Stimulated activated CD8-positive, alpha-beta memory T cell treated with anti-CD3 and anti-CD28 coated beads, Interleukin-7, amount 100 ng/mL, for 4 hours (primary cell): ENCODE results near the gene MYO5A.
"Not testable (repeated sequence)": the region's sequence is repeated elsewhere in the genome, so short reads cannot be mapped to it uniquely, and the experiment has no call there.

Source experiments
- DNase-seq, 2 donors: peaks; one replicate each; pipeline ENCODE4 v3.0.0-alpha.2; 2020; ENCODE audit warnings: low read depth in 2 of 2

The MYO5A gene

DNA sequence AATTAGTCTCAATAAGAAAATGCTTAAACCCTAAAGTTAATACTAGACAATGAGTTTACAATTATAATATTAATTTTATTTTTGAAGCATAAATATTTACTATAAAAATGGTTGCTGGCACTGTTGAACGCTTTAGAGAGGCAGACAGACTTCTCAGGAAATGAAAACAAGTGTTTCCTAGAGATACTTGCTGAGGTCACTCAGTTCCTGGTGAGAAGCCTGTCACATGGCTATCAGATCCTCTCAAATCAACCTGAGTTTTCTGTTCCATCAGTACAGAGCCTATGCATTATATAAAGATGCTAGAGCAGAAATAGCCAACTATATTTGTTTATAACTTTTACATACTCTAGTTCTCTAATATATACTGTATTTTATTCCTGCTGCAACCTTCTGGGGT, 109.2 kb downstream of the MYO5A start:
- DNase-seq = no peak

DNA sequence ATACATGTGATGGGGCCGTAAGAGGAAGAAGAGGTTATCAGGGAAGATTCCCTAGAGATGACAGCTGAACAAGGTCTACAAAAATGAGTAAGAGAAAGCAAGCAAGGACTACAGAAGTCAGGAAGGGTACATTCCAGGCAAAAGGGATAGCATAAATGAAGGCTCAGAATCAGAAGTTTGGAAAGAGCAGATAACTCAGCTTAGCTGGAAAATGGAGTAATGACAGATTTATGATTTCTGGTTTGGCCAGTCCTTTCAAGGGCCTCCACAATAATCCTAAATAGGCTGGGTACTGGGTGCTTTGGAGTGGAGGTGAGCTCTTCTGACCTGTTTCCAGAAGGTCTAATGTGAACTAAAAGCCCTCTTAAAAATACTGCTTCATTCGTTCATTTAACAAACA, 110.7 kb downstream of the MYO5A start:
- no peak for DNase-seq

DNA sequence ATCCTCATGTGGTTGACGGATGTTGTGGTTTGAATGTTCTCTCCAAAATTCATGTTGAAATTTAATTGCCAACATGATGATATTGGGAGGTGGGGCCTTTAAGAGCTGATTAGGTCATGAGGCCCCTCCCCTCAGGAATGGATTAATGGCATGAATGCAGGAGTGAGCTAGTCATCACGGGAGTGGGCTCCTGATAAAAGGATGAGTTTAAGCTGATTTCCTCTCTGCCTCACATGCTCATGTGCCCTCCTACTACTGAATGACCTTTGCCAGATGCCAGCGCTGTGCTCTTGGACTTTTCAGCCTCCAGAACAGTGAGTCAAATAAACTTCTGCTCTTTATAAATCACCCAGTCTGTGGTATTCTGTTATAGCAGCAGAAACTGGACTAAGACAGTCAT, 111.2 kb downstream of the MYO5A start:
- DNase-seq = no peak

DNA sequence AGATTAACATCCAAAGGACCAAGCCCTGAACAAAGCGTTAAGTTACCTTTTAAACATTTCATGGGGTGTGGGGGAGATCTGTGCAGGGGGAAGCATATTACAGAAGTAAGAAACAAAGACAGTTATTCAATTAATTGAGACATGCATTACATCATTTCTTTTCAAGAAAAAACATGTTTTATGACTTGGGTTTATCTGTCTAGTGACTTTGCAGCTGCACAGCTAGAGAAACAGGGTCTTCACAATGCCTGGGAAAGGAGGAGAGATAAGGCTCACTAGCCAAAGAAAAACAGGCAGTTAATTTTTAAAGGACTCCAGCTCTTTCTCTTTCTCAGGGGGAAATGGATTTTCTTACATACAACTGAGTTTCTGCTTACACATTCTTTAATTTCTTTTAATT, 112.1 kb downstream of the MYO5A start:
- DNase-seq = not testable (repeated sequence)

DNA sequence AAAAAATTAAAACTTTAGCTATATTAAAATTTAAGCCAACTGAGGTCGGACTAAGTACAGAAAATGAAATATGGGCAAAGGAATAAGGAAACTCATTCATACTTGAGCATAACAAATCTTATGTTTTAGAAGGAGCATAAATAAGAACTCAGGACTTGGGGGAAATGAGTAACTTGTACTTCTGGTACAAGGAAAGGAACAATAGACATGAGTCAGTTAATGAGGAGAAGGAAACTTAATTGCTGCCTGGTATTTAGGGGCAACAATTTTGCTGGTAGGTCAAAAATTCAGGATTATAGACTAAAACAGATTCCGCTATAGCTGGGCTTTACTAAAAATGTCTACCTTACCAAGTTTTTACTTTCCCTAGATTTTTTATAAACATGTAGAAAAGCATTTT, 113.1 kb downstream of the MYO5A start:
- no peak for DNase-seq

DNA sequence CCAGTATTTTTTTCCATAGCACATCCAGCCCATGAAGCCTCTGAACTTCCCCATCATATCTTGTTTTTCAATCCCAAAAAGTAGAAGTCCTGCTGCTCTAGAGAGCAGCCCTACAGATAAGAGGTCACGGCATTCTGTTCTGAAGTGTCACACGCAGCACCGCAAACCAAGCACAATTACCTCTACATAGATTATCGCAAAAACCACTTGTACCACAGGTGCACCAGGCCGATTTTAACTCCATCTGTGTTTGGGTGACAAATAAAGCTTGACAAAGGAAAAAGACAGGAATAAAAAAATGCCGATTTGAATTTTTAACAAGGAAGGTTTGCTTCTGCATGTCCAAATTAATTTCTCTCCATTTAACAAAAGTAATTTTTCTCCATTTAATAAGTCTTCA, 113.7 kb downstream of the MYO5A start:
- DNase-seq = no peak

DNA sequence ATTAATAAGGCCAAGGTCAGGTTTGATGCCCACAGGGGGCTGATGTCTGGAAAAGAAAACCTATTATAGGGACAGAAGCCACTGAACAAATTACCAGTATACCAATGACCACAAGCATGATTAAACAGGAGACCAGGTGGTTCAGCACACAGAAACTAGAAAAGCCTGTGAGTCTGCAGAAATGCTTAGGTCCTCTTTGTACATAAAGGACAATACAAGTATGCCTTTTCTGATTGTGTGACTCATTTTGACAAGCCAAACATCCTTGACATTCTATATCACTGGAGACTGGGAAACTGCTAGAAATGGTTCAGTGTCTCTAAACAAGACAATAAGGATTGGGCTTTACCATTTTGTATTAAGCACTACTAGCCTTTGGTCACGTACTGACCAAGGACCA, 119.9 kb downstream of the MYO5A start:
- DNase-seq = no peak

DNA sequence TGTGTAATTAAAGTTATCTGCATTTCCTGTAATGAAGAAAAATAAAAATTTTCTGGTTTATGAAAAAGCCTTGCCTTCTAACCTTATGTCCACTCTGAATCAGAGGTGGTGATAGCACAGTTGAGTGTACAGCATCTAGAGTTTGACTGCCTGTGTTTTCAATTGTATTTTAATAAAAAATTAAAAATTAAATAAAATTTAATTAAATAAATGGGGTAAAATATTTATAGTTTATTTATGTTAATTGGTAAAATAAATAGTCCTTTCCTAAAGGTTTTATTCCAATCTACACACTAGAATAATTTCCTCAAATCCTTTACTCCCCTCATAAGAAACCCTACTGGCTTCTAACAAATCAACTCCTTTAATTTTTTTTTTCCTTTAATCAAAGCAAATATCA, 121.3 kb downstream of the MYO5A start:
- DNase-seq = no peak

DNA sequence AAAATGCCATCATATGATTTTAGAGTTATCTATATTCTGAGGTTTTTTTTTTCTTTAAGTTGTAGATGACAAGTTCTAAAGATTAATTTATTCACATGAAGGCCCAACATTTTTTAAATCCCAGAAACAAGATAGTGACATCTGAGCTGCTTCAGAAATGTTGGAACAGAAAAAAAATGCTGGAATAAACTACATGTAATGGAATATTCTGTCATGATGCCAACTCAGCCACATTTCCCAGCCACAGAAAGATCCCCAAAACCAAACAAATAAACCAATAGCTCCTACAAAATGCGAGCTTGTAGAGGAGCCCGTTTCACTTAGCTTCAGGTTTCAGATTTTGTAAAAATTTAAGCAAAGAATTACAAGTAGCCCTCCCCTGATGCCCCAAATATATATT, 122.1 kb downstream of the MYO5A start:
- DNase-seq = no peak

DNA sequence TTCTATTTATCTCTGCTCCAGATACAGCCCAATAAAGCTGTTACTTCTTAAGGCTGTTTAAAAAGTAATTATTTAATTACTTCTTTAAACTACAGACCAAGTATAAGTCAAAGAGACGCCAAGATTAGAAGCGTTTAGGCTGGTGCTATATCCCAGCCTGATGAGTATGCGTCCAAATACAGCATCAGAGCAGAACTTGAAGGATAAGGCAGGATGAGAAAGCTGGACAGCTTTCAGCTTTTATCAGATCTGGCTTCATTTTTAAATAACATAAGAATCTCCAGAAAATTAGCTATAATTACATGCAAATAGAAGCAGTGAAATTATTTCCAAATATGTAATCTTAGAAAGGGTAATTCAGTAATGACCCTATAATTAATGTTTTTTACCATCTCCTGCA, 122.8 kb downstream of the MYO5A start:
- DNase-seq = no peak

DNA sequence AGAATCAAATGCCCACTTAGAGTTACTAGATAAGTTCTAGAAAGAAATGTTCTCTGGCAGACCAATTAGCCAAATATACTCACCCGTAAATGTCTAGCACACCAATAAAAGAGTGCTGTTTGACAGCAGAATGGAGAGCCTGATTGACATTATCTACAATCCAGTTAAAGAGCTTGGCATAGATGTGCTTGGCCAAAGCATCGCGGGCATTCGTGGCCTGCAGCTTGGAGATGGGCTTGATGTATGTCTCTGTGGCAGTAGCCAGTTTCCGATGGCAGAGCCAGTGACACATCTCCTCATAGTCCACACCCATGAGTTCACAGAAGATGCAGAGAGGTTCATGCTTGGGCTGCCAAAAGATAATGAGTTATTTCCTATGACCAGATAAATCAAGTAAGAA, 131.6 kb downstream of the MYO5A start:
- DNase-seq = no peak

DNA sequence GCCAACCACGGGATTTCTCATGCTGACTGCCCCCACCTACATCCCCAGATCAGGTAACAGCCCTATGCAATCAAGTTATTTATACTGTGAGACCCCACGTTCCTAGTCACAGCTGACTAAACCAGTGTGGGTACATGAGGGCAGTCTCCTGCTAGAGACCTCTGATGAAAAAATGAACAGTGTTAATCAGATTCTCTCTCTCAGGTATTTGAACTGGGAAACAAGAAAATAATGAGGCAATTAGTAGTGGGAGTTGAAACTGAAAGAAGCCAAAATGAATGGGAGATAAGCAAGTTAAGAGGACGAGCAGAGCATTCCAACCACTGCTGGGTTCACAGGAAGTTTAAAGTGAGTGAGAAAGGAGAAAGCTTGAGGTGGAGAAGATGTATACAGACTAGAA, 134.6 kb downstream of the MYO5A start:
- no peak for DNase-seq

DNA sequence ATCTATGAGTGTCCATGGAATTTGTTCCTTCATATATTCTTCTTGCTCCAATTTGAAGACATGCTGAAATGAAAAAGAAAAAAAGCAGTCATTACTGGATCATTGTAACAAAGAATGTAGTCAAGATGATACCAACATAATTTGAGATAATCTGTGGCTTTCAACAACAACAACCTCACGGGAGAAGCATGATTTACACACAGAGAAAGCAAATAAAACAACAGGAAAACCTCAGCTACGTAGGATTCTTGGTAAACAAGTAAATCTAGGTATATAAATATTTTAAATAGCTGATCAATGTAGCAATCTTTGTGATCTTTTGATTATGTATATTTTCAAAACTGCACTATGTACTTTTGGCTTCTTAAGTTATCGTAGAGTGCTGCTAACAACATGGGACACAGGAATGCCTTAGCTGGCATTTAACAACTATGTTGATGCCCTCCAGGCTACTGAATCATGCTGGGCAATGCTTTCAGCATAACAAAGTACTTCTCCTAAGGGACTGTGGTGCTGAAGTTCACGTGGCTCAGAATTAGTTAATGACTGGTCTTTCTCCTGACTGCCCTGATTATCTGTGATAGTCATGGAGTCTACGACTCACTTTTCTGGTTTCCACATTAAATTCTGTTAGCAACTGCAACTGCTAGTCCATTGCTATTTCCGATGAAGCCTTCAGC, 136.5 kb downstream of the MYO5A start:
- no peak for DNase-seq

DNA sequence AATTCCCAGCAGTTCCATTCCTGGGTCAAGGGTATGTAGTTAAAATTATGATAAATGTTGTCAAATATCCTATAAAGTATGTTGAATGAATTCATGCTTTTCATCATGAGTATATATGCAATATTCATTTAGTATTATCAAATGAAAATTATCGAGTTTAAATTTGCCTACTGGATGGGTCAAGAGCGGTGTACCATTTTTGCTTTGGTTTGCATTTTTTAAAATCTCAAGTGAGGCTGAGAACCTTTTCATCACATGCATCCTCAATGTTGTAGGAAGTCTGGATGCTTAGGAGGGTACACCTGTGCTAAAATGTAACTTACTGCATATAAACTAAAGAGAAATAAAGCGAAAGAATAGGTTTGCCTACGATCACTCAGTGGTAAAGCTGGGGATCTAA, 137.6 kb downstream of the MYO5A start:
- DNase-seq = no peak

DNA sequence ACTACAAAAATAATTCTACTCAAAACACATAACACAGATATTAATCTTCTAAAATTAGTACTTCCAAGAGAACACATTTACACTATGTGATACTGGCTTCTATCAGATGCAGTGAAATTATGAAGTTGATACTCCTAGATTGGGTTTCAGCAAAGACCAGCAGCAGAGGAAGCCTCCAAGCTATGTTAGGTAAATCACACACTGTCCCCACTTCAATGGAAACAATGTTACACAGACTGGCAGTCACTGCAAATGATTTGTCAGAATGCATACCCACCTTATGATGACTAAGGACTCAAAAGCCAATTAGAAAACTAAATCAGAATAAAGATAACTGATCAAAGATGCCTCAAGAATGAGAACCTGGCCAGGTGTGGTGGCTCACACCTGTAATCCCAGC, 143.0 kb downstream of the MYO5A start:
- DNase-seq = no peak

DNA sequence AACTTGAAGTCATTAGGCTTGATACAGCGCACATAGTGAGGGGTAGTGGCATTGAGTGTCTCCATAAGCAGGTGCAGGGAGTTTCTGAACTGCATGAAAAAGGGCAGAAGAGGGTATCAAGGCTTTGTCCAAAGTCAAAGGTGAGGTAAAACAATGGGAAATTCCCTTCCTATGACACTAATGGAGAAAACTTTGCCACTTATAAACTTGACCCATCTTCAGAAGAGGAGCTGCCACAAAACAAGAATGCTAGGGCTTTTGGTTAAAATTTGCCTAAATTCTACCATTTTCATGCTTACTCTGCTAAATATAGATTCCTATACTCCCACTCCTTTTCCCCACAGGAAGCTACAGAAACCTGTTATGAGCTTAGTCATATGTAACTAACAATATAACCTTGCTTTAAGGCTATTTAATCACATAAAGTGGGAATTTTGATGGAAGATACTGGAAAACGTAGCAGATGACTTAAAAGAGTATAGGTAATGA, 145.5 kb downstream of the MYO5A start:
- no peak for DNase-seq

DNA sequence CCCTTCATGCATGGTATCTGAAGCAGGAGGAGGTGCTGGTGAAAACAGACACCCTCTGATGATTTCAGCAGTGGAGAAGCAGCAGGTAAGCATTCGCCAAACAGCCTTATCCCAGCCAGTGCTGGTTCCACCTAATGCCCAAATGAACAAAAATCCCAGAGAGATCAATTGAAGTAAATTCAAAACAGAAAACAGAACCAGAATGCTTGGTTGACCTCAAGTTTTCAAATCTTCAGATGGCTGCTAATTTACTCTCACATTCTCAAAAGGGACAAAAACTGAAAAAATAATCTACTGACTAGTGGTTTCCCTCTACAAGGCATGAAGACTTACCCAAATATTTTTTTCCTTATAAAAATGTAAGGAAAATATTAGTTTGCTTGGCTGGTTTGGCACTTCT, 146.0 kb downstream of the MYO5A start:
- DNase-seq = no peak

DNA sequence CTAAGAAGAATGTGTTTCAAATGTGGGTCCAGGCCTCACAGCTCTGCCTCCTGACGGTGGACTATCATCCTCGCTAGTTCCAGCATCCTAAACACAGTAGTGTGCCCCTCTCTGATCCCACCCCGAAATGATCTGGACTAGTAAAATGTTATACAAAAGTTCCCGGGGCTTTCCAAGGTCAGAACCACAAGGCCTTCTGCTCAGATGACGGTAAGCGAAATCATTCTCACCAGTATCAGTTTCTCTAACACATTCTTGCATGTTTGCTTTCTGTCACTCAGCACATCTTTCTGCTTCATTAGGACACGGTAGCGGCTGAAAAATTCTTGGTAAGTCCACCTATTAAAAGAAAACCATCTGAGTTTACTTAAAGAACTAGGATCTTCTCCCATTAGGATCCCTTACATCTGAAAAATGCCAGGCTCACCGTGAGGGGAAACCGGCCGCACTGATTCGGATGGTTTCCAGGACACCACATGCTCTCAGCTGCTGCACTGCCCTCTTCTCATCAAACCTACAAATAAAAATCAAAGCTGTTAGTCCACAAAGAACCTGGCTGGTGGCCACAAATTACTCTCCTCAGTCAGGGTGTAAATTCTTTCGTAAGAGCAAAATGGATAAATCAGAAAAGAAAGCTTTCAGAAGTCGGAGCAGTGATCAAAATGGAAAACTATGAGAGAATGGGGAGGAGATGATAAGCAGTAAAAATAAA, 149.1 kb downstream of the MYO5A start:
- no peak for DNase-seq

DNA sequence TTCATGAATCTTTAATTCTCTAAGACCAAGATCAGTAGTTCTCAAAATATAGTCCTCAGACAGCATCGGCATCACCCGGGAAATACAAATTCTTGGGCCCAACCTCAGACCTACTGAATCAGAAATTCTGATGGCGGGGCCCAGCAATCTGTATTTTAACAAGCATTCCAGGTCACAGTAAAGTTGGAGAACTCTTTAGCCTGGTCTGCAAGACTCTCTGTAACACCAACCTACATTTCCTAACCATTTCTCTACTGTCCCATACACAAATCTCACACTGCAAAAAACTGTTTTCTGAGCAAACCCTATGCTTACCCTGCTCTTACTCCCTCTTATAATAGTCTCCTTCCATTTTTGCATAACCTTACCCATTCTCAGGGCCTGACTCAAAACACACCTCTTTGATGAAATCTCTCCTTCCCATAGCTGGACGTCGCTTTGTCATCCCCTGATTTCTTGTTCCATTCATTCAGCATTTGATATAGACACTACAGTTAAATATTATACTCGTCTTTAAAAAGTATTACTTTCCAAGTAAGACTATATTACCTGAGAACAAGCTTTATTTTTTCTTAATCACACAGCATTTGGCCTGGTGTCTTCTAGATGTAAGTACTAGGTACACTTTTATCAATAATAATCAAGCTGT, 149.8 kb downstream of the MYO5A start:
- DNase-seq = no peak

DNA sequence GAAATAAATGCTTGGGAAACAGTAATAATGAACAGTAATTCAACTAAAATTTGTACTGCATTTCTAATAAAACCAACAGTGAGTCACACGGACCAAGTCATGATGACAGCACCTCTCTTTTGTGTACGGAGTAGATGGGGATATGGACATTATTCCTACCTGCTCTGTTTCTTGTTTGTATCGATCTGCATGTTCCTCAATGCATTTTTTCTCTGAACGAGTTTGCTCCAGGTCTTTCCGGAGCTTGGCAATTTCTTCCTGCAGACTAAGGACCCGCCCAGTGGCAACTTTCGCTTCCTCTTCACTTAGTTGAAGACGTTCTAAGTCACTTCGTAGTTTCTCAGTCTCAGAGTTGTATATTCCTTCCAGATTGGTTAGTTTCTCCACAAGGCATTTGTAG, 158.7 kb downstream of the MYO5A start:
- no peak for DNase-seq

DNA sequence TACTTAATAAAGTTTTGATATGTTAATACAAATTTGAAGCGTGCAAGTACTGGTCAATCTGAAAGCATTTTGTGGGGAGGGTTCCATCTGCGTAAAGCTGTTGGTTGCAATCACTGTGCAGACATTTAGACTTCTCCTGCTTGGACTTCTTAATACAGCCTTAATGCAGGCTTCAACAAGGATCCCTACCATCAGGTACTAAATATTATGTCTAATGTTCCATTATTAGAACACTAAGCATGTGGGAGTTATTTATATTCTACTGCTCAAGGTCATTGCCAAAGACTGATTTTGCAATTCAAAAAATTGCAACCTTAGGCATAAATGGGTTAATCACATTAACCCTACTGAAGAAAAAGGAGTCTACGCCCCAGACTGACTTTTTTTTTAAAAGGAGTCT, 159.2 kb downstream of the MYO5A start:
- DNase-seq = no peak

DNA sequence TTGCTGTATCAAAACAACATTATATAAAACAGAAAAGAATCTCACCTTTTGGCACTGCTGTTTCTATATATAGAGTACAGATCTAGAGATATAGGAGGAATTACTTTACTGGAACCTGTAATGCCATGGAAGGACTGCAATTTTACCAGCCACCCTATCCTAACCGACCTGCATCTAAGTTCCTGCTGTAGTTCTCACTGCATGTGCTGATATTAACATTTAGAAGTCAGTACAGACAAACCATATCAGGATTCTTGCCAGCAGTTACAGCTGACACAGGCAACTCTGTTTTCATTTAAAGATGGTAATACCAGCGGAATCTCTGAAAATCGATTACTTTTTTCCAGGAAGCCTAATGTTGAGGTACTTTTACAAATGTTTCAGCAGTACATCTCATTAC, 159.7 kb downstream of the MYO5A start:
- no peak for DNase-seq

DNA sequence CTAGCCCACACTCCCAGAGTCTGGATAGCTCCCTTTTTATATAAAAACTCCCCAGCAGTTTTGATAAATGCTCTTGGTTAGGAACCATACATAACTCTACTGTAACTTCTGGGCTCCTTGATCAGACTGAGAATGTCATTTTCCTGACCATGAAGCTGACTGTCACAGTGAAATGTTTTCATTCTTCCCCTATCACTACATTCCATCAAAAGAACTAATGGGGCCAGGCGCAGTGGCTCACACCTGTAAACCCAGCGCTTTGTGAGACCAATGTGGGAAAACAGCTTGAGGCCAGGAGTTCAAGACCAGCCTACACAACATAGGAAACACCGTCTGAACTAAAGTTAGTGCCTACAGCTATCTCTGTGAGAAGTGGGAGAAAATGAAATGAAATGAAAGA, 160.3 kb downstream of the MYO5A start:
- DNase-seq = no peak
